GM10266 (cell line): ENCODE data around the gene CABYR.

Experiments
- DNase-seq: peaks from one replicate; pipeline ENCODE4 v3.0.0; 2012; ENCODE audit errors: extremely low spot score
- TF ChIP-seq, protein P1 (sequence below): IDR thresholded peaks from 2 replicates; pipeline ENCODE4 v1.5.1; 2012; ENCODE audit warnings: mild to moderate bottlenecking, low read depth; ENCODE audit not compliant: control insufficient read depth, insufficient read depth; ENCODE audit errors: missing control alignments

The CABYR gene

DNA sequence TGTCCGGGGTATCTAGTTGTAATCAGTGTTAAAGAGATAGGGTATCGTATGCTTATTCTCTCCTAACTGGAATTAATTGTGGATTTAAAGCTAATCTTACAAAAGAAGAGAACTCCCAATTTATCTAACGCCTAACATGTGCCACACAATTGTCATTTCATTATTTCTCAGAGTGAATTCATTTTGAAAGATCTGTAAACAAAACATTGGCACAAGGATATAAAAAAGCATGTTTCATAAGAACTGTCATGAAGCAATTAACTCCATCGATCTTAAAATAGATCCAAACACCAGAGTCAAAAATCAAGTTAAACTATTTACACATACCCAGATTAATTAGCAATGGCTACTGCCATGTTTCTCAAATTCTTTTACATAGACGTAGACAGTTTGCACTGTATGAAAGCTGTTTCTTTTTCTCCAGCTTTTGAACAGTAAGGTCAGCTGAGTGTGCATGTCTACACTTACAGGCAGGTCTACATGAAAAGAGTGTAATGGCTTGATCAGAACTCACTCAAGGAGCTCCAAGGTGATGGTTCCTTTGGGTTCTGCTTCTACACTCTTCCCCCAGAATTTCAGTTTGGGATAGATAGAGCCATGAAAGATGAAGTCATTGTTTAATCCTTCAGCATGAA, 38.8 kb downstream of the CABYR start:
- no peak for DNase-seq
- TF ChIP-seq, protein P1, sequence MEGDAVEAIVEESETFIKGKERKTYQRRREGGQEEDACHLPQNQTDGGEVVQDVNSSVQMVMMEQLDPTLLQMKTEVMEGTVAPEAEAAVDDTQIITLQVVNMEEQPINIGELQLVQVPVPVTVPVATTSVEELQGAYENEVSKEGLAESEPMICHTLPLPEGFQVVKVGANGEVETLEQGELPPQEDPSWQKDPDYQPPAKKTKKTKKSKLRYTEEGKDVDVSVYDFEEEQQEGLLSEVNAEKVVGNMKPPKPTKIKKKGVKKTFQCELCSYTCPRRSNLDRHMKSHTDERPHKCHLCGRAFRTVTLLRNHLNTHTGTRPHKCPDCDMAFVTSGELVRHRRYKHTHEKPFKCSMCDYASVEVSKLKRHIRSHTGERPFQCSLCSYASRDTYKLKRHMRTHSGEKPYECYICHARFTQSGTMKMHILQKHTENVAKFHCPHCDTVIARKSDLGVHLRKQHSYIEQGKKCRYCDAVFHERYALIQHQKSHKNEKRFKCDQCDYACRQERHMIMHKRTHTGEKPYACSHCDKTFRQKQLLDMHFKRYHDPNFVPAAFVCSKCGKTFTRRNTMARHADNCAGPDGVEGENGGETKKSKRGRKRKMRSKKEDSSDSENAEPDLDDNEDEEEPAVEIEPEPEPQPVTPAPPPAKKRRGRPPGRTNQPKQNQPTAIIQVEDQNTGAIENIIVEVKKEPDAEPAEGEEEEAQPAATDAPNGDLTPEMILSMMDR, result no peak

DNA sequence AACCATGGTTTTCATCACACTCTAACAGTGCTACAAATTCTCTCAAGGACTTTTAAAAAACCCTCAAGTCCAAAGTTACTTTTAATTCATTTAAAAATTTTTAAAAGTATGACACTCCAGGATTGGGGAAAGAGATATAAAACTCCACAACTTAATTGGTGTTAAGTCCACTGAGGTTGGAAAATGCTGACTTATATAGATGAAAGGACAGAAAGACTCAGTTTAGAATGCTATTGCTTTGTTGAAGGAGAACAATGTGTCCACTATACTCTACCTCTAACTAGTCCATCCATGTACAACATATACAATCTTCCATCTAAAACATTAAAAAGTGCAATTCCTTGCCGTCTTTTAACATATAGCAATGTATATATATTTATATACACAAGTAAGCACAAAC, 41.2 kb downstream of the CABYR start:
- TF ChIP-seq, protein P1, result no peak

DNA sequence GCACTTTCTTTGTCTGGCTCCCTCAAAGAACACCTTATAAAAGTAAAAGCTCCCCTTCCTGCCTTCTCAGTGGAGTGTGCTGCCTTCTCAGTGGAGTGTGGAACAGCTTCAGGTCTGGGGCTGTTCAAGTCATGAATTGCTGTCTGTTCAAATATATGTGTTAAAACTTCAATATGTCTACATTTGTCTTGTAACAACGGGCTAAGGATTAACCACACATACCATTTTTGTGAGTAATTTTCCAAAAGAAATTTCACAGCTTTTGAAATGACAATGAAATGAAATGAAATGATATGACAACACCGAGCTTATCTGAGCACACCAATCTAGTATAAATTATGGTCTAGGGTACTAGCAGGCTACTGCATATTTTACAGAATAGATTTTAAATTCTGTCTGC, 42.9 kb downstream of the CABYR start:
- no peak for DNase-seq
- TF ChIP-seq, protein P1, result no peak

More for the DNA sequence above, 41.2 kb downstream of the CABYR start:
- no peak for DNase-seq

DNA sequence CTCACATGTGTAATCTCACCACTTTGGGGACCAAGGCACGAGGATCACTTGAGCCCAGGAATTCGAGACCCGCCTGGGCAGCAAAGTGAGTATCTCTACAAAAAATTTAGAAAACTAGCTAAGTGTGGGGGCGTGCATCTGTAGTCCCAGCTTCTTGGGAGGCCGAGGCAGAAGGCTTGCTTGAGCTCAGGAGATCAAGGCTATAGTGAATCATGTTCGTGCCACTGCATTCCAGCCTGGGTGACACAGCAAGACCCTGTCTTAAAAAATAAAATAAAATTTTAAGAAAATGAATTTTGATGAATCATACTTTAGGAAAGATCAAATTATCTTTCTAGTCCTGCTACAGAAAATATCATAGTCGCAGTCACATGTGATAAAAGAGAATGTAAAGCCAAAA, 46.9 kb downstream of the CABYR start:
- TF ChIP-seq, protein P1, result no peak

DNA sequence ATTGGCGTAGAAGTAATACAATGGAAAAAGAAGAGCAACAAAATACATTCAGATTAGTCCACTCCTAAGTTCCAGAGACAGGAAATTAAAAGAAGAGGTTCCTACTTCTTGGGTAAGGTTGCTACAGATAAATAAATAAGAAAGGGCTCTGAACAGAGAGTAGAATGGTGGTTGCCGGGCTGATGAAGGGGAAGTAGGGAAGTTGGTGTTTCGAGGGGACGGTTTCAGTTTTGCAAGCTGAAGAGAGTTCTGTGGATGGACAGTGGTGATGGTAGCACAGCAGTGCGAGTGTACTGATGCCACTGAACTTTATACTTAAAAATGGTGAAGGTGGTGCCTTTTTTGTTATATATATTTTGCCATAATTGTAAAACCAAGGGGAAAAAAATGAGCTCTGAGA, 48.2 kb downstream of the CABYR start:
- no peak for DNase-seq
- TF ChIP-seq, protein P1, result no peak

More for the DNA sequence above, 46.9 kb downstream of the CABYR start:
- no peak for DNase-seq

DNA sequence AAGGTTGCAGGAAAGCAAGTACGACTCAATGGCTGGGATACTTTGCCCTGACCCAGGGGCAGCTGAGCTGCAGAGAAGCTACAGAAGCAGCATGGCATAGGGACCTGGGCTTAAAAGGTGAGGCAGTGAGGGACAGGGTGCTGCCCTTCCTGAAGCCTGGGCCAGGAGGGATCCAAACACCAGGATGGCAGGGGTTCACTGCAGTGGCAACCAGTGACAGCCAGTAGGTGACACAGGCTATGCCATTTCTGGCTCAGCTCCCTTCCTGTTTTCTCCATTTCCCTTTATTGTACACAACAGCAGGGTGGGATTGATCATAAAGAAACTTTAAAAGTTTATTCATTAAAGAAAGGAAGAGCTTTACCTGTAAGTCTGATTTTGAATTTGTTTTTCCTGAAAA, 48.8 kb downstream of the CABYR start:
- DNase-seq, result no peak
- TF ChIP-seq, protein P1, result no peak

DNA sequence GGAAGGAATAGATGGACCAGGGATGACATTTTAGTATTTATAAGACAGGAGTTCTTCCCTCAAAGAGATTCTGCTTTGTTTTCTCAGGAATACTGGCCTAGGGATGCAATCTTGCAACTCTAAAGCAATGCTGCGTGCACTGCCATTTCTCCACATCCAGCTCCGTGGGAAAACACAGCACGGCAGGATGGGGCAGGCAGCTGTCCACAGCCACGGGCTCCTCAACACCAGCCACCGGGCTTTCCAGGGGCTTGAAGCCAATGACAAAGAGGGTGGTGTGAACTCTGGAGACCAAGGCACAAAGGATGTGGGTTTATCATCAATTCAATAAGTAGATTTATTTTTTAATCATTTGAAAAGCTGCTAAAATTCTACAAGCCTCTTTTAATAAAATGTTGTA, 49.3 kb downstream of the CABYR start:
- TF ChIP-seq, protein P1, result no peak
- no peak for DNase-seq
